Parathyroid adenoma (tissue), 2 donors: Measurements from ENCODE around the gene NR1H2.

Experiments
- H2AFZ ChIP-seq: fragments of 300-600 bp; sonication (generic); one replicate; pipeline ENCODE4 v1.7.0; 2017; ENCODE audit warnings: antibody characterized with exemption, mild to moderate bottlenecking
- H3K27ac ChIP-seq: fragments of 300-600 bp; sonication (generic); one replicate; pipeline ENCODE4 v1.7.0; 2017
- H3K27me3 ChIP-seq: fragments of 300-600 bp; sonication (generic); one replicate; pipeline ENCODE4 v1.7.0; 2017; ENCODE audit warnings: low read length; ENCODE audit not compliant: control insufficient read depth, insufficient read depth
- H3K36me3 ChIP-seq: fragments of 300-600 bp; sonication (generic); one replicate; pipeline ENCODE4 v1.7.0; 2017; ENCODE audit warnings: low read length; ENCODE audit not compliant: control insufficient read depth, insufficient read depth
- H3K4me1 ChIP-seq: fragments of 300-600 bp; sonication (generic); one replicate; pipeline ENCODE4 v1.7.0; 2017; ENCODE audit warnings: control low read depth
- H3K4me2 ChIP-seq: fragments of 300-600 bp; sonication (generic); one replicate; pipeline ENCODE4 v1.7.0; 2017; ENCODE audit warnings: low read length
- H3K4me3 ChIP-seq: fragments of 300-600 bp; sonication (generic); one replicate; pipeline ENCODE4 v1.7.0; 2017; ENCODE audit warnings: low read depth, low read length
- H3K79me2 ChIP-seq: fragments of 300-600 bp; sonication (generic); one replicate; pipeline ENCODE4 v1.7.0; 2017; ENCODE audit warnings: control low read depth
- H3K9ac ChIP-seq: fragments of 300-600 bp; sonication (generic); one replicate; pipeline ENCODE4 v1.7.0; 2017; ENCODE audit warnings: mild to moderate bottlenecking
- H3K9me3 ChIP-seq: fragments of 300-600 bp; sonication (generic); one replicate; pipeline ENCODE4 v1.7.0; 2017; ENCODE audit warnings: low read length; ENCODE audit not compliant: control insufficient read depth
- CTCF ChIP-seq: fragments of 300-600 bp; sonication (generic); IDR thresholded peaks from one replicate; pipeline ENCODE4 v1.7.0; 2017; ENCODE audit warnings: antibody characterized with exemption, mild to moderate bottlenecking
- donor health status: primary hyperparathyroidism.

NR1H2 gene

GRCh38 chr19:50409347-50409746 is 33.1 kb downstream of the NR1H2 start:
- Histone ChIP-seq H3K4me1 (no peaks in the 10 kb centered on the region), H3K4me3 (no peak overlapping the region), H3K36me3 (no peaks in the 10 kb centered on the region), H3K9ac (no peak overlapping the region), H3K4me2 (no peak overlapping the region), H3K79me2 (no peaks in the 10 kb centered on the region), H3K9me3 (no peaks in the 10 kb centered on the region), H3K27ac (no peak overlapping the region), H2AFZ (no peak overlapping the region), H3K27me3 (no peaks in the 10 kb centered on the region)
- TF ChIP-seq CTCF = no peak

- H3K4me3 ChIP-seq = no peak overlapping the region
- no peak for TF ChIP-seq CTCF
- no peaks in the 10 kb centered on the region for H3K27me3 ChIP-seq
- H3K27ac ChIP-seq = no peak overlapping the region
- H3K4me2 ChIP-seq = no peak overlapping the region
- no peaks in the 10 kb centered on the region for H3K4me1 ChIP-seq
- no peaks in the 10 kb centered on the region for H3K36me3 ChIP-seq
- no peaks in the 10 kb centered on the region for H3K79me2 ChIP-seq
- no peak overlapping the region for H3K9ac ChIP-seq
- no peak overlapping the region for H2AFZ ChIP-seq
- H3K9me3 ChIP-seq = no peaks in the 10 kb centered on the region
Measured at GRCh38 chr19:50410109-50410508, 33.9 kb downstream of the NR1H2 start.

GRCh38 chr19:50412419-50412818 is 36.2 kb downstream of the NR1H2 start:
- Histone ChIP-seq H2AFZ (no peak overlapping the region), H3K27ac (no peak overlapping the region), H3K79me2 (no peaks in the 10 kb centered on the region), H3K9me3 (no peaks in the 10 kb centered on the region), H3K36me3 (no peaks in the 10 kb centered on the region), H3K4me3 (no peak overlapping the region), H3K9ac (no peak overlapping the region), H3K27me3 (no peaks in the 10 kb centered on the region), H3K4me1 (no peaks in the 10 kb centered on the region), H3K4me2 (no peak overlapping the region)
- no peak for TF ChIP-seq CTCF

- TF ChIP-seq CTCF = no peak
- Histone ChIP-seq H3K27me3 (no peaks in the 10 kb centered on the region), H3K4me2 (no peak overlapping the region), H2AFZ (no peak overlapping the region), H3K9ac (no peak overlapping the region), H3K4me3 (no peak overlapping the region), H3K36me3 (no peaks in the 10 kb centered on the region), H3K9me3 (no peaks in the 10 kb centered on the region), H3K79me2 (no peaks in the 10 kb centered on the region), H3K4me1 (no peaks in the 10 kb centered on the region), H3K27ac (no peak overlapping the region)
Measured at GRCh38 chr19:50413096-50413495, 36.8 kb downstream of the NR1H2 start.

- Histone ChIP-seq H3K27ac (no peak overlapping the region), H3K4me3 (no peak overlapping the region), H3K9ac (no peak overlapping the region), H3K4me2 (no peak overlapping the region), H3K27me3 (no peaks in the 10 kb centered on the region), H3K79me2 (no peaks in the 10 kb centered on the region), H2AFZ (no peak overlapping the region), H3K9me3 (no peaks in the 10 kb centered on the region), H3K4me1 (no peaks in the 10 kb centered on the region), H3K36me3 (no peaks in the 10 kb centered on the region)
- TF ChIP-seq CTCF = no peak
Measured at GRCh38 chr19:50413531-50413930, 37.3 kb downstream of the NR1H2 start.
